NCI-H187 treated with DMSO at 0.1 percent for 48 hours (cell line): ENCODE data around the gene OR10H4.
"Not testable (repeated sequence)": the region's sequence is repeated elsewhere in the genome, so short reads cannot be mapped to it uniquely, and the experiment has no call there.

Source experiments
- DNase-seq: peaks from one replicate; lab custom pipeline; 2025; lab: John Stamatoyannopoulos, UW

Gene OR10H4, protein sequence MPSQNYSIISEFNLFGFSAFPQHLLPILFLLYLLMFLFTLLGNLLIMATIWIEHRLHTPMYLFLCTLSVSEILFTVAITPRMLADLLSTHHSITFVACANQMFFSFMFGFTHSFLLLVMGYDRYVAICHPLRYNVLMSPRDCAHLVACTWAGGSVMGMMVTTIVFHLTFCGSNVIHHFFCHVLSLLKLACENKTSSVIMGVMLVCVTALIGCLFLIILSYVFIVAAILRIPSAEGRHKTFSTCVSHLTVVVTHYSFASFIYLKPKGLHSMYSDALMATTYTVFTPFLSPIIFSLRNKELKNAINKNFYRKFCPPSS

GRCh38 chr19:15948223-15949058, at the start of gene OR10H4:
Gene OR10H4, plus strand, starts transcription at chr19:15949008. Its CDS starts 0 bp downstream, at chr19:15949008.
- no peak for DNase-seq

DNA sequence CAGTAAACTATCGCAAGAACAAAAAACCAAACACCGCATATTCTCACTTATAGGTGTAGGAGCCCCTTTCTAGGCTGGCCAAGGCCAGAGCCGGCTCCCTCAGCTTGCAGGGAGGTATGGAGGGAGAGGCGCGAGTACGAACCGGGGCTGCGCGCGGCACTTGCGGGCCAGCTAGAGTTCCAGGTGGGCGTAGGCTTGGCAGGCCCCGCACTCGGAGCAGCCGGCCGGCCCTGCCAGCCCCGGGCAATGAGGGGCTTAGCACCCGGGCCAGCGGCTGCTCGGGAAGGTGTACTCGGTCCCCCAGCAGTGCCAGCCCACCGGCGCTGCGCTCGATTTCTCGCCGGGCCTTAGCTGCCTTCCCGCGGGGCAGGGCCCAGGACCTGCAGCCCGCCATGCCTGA, 49.2 kb upstream of the OR10H4 start:
- DNase-seq, result not testable (repeated sequence)

DNA sequence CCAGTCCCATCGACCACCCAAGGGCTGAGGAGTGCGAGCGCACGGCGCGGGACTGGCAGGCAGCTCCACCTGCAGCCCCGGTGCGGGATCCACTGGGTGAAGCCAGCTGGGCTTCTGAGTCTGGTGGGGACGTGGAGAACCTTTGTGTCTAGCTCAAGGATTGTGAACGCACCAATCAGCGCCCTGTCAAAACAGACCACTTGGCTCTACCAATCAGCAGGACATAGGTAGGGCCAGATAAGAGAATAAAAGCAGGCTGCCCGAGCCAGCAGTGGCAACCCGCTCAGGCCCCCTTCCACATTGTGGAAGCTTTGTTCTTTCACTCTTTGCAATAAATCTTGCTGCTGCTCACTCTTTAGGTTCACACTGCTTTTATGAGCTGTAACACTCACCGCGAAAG, 48.8 kb upstream of the OR10H4 start:
- not testable (repeated sequence) for DNase-seq

DNA sequence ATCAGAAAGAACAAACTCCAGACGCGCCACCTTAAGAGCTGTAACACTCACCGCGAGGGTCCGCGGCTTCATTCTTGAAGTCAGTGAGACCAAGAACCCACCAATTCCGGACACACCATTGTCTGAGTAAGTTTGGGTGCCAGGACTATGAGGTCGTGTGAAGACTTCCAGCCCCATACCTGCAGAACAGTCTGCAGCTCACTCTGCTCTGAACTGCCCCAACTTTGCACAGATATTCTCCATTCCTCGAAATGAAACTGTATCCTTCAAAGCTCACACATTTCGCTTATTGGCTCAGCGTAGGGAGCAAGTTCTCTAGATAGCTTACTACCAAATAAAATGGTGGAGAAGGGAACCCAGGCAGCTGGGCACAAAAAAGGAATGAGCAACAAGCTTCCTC, 48.3 kb upstream of the OR10H4 start:
- no peak for DNase-seq

DNA sequence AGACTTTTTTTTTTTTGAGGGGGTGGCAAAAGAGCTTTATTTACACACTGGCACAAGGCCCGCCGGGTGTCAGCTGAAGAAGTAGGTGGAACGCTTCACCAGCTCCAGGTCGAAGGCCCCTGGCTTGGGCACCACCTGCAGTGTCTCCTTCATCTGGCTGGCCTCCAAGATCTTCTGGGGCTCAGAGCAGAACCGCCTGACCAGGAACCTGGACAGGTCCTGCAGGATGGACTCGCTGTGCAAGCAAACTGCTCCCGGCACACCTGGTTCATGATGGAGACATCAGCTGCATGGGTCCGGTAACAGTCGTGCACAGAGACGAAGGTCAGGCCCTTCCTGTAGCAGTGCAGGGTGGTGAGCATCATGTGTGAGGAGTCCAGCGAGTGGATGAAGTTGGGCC, 46.6 kb upstream of the OR10H4 start:
- DNase-seq, result no peak

DNA sequence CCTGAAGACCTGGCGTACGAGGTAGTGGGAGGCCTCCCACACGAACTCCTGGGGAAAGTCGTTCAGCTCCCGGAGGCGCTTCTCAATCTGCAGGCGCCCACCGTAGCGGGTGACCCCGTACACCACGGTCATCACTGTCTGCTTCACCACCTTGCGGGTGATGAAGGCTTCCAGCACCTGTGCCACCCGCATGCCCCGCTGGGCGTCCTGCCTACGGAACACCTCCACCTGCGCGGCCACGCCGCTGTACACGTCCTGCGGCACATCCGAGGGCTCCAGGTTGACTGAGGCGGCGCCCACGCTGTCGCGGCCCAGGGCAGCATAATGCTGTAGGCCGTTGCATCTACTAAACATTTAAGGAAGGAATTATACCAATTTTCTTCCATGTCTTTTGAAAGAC, 45.9 kb upstream of the OR10H4 start:
- DNase-seq, result not testable (repeated sequence)

- DNase-seq, result no peak
Measured at GRCh38 chr19:15905026-15905425, 43.8 kb upstream of the OR10H4 start.

- no peak for DNase-seq
Measured at GRCh38 chr19:15911599-15912235, 37.1 kb upstream of the OR10H4 start.

DNA sequence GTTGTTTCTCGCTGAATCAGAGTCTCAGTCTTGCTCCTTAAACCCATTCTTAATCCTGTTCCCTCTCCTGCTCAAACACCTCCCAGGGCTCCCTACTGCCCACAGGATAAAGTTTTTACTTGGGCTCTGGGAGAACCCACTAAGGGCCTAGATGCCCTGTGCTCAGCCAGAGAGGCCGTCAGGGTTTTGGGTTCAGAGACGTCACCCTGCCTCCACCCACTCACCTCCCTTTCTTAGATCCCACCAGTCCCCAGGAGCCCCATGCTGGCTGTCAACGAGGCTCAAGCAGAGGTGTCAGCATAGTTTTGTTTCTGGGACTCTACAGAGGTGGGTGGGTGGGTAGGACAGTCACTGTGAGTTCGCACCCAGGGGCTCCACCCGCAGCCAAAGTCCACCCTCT, 35.4 kb upstream of the OR10H4 start:
- DNase-seq, result no peak

GRCh38 chr19:15913830-15914229, 35.0 kb upstream of the OR10H4 start:
- DNase-seq, result no peak

- DNase-seq, result no peak
Measured at GRCh38 chr19:15915109-15915508, 33.7 kb upstream of the OR10H4 start.

- no peak for DNase-seq
Measured at GRCh38 chr19:15919243-15919642, 29.6 kb upstream of the OR10H4 start.

DNA sequence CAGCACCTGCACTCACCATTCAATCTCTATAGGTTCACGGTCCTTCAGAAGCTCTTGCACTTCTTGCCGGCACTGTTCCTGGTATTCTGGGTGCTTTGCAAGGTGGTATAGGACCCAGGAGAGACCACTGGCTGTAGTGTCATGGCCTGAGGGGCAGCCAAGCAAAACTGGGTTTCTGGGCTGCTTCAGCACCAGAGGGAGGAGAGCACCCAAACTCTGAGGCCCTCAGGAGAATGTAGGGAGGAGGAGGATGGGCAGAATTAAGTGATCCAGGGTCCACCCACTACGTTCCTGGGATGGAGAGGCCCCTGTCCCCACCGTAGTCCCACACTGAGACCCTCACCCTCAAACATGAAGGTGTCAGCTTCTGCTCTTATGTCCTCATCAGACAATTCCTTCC, 26.8 kb upstream of the OR10H4 start:
- no peak for DNase-seq

- DNase-seq, result no peak
Measured at GRCh38 chr19:15923702-15924101, 25.1 kb upstream of the OR10H4 start.

GRCh38 chr19:15926484-15926883, 22.3 kb upstream of the OR10H4 start:
- no peak for DNase-seq

DNA sequence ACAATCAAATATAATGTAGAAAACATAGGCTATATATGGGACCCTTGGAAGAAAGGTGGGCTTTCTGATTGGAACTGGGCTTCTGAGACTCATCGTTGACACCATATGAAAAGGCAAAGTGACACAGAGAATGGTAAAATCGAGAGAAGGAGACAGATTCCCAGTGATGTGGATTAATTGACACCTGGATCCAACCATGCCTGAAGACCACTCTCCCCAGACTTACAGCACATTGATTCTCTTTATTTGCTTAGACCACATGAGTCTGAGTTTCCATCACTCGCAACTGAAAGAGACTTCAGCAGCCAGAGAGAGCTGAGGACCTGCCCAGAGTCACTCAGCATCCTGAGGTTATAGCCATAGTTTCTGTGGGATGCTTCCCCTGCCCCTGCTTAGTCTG, 20.5 kb upstream of the OR10H4 start:
- no peak for DNase-seq

DNA sequence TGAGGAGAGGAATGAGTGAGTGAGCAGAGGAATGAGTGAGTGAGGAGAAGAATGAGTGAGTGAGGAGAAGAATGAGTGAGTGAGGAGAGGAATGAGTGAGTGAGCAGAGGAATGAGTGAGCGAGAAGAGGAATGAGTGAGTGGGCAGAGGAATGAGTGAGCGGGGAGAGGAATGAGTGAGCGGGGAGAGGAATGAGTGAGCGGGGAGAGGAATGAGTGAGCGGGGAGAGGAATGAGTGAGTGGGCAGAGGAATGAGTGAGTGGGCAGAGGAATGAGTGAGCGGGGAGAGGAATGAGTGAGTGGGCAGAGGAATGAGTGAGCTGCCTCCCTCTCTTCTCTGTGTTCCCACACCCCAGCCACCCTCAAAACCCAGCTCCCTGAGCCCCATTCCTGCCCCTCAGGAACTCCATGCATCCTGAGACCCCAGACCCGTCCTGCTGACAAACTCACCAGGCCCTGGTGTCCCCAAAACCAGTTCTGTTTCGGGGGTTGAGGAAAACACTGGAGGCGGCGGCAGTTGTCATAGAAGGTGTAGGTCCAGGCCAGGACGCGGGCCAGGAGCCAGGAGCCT, 15.0 kb upstream of the OR10H4 start:
- DNase-seq, result not testable (repeated sequence)

DNA sequence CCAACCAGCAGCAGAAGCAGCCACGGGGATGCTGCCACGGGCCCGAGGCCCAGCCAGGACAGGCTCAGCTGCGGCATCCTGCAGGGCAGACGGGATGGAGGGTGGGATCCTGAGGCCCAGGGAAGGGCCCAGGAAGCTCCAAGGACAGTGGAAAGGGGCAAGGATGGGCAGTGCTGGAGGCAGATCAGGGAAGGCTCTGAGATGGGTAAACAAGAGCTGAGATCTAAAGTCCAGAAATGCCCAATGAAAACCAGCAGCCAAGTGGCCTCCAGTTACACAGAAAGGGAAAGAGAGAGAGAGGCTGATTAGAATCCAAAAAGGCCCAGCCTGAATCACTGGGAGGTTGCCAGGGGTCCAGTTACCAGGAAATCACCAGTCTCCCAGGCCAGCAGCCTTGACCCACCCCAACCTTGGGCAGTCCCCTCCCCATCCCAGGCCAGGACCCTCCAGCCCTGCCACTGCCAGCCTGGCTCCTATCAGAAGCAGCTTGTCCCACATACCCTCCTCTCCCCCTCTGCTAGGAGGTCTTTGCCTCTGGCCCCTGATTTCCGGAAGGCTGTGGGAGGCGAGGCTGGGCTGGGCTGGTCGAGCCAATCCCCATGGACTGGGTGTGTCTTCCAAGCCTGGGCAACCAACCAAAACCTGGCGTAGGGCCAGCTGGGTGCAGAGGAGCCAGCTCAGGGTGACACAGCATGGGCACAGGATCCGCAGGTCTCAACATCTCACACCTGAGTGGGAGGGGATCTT, 14.3 kb upstream of the OR10H4 start, which contains the start of gene CYP4F11:
TSS of gene CYP4F11 (minus strand) at position 198 of the 747 bp plus-strand sequence. CDS start at position 77, 121 bp downstream.
- no peak for DNase-seq

DNA sequence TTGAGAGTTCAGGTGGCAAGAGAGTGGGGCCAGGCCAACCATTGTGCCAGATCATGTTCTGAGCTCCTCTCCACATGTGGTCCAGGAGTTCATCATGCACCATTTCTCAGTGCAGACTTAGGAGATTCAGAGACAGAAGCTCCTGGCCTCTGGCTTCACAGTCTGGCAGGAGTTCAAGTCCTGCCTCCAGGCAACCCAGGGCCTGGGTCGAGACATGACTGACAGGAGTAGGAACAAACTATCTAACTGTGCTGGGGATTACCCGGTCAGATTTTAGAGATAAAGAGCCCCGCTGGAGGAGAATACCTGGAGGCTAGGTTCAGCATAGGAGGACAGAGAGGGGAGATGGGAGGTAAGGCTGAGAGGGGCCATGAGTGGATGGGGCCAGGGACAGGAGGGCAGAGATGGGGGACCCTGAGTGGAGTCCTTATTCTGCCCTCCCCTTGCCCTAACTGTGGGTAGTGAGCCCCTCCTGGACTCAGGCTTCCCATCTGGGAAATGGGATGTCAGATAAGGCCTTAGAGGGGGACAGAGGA, 13.6 kb upstream of the OR10H4 start:
- DNase-seq, result no peak

DNA sequence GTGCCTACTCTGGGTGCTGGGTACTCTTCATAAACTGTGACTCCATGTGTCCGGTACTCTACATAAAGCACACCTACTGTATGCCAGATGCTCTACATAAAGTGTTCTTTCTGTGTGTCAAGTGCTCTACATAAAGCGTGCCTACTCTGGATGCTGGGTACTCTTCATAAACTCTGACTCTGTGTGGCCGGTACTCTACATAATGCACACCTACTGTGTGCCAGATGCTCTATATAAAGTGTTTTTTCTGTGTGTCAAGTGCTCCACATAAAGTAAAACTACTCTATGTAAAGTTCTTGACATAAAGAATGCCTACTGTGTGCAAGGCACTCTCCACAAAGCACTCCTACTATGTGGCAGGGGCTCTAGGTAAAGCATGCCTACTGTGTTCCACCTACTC, 12.6 kb upstream of the OR10H4 start:
- DNase-seq, result no peak

GRCh38 chr19:15936950-15937349, 11.9 kb upstream of the OR10H4 start:
- DNase-seq, result no peak
